HepG2 (cell line): Measurements from ENCODE around the gene VARS1. TPM values are rescaled to one million over a fixed set of nuclear protein-coding genes. Genes with fewer than 3 reads are reported as not detected.

Experiments
- BRD4 ChIP-seq: sonication (generic); formaldehyde crosslinking; IDR thresholded peaks from 2 replicates; pipeline ENCODE4 v1.4.0; 2020; ENCODE audit warnings: missing genetic modification reagents
- EHMT2 ChIP-seq: fragments of 200-600 bp; sonication (generic); IDR thresholded peaks from 2 replicates; pipeline ENCODE4 v1.7.0; 2017; ENCODE audit warnings: antibody characterized with exemption, low read depth, low read length, borderline replicate concordance
- ISX ChIP-seq: sonication (generic); formaldehyde crosslinking; conservative IDR thresholded peaks from 2 replicates; pipeline ENCODE4 v1.5.0; 2020; ENCODE audit warnings: missing genetic modification reagents
- JARID2 ChIP-seq: sonication (generic); formaldehyde crosslinking; IDR thresholded peaks from 2 replicates; pipeline ENCODE4 v1.8.1; 2023; ENCODE audit warnings: missing genetic modification reagents, inconsistent platforms; ENCODE audit not compliant: insufficient replicate concordance
- JUND ChIP-seq: sonication (generic); formaldehyde crosslinking; IDR thresholded peaks from 2 replicates; pipeline ENCODE4 v1.8.0; 2022; ENCODE audit warnings: mild to moderate bottlenecking, missing genetic modification reagents
- KDM2A ChIP-seq: sonication (generic); formaldehyde crosslinking; IDR thresholded peaks from 2 replicates; pipeline ENCODE4 v1.4.0; 2020; ENCODE audit warnings: low read depth, missing genetic modification reagents, borderline replicate concordance
- PAWR ChIP-seq: sonication (generic); formaldehyde crosslinking; IDR thresholded peaks from 2 replicates; pipeline ENCODE4 v1.4.0; 2020; ENCODE audit warnings: missing genetic modification reagents, mild to moderate bottlenecking, borderline replicate concordance
- POGK ChIP-seq: sonication (generic); formaldehyde crosslinking; conservative IDR thresholded peaks from 2 replicates; pipeline ENCODE4 v1.8.0; 2022; ENCODE audit warnings: mild to moderate bottlenecking, moderate library complexity, missing genetic modification reagents
- PPARG ChIP-seq: conservative IDR thresholded peaks from 2 replicates; pipeline ENCODE4 v1.6.1; 2016; ENCODE audit warnings: missing biosample characterization, missing genetic modification reagents
- PRDM15 ChIP-seq: sonication (generic); formaldehyde crosslinking; IDR thresholded peaks from 2 replicates; pipeline ENCODE4 v1.4.0; 2020; ENCODE audit warnings: missing genetic modification reagents
- SPEN ChIP-seq: sonication (generic); formaldehyde crosslinking; IDR thresholded peaks from 2 replicates; pipeline ENCODE4 v1.5.1; 2020; ENCODE audit warnings: low read depth, mild to moderate bottlenecking, missing genetic modification reagents
- ZBTB49 ChIP-seq: sonication (generic); formaldehyde crosslinking; IDR thresholded peaks from 2 replicates; pipeline ENCODE4 v1.4.0; 2020; ENCODE audit warnings: missing genetic modification reagents, borderline replicate concordance
- ZFP62 ChIP-seq: sonication (generic); formaldehyde crosslinking; IDR thresholded peaks from 2 replicates; pipeline ENCODE4 v1.4.0; 2020; ENCODE audit warnings: missing genetic modification reagents
- ZFYVE20 ChIP-seq: sonication (generic); formaldehyde crosslinking; IDR thresholded peaks from 2 replicates; pipeline ENCODE4 v1.8.0; 2023; ENCODE audit warnings: low read depth, mild to moderate bottlenecking, moderate library complexity, missing genetic modification reagents, borderline replicate concordance
- ZNF180 ChIP-seq: sonication (generic); formaldehyde crosslinking; IDR thresholded peaks from 2 replicates; pipeline ENCODE4 v1.4.0; 2020; ENCODE audit warnings: low read depth, missing genetic modification reagents, borderline replicate concordance
- polyA plus RNA-seq, 8 experiments: library from polyadenylated mRNA; depleted of rRNA in 3 of 8; stranded (reverse) in 7 of 8; unstranded in 1 of 8; fragments of >200 nt; fragmentation: Illumina TruSeq in 4 of 8; extraction: Trizol in 4 of 8; gene quantifications; 2 replicates each; pipeline versions ENCODE4 v1.2.1 to v1.2.3, GENCODE V29; 2011 to 2016; ENCODE audit warnings: low read depth in 4 of 8, missing spikeins in 1 of 8, mixed read lengths in 1 of 8; ENCODE audit not compliant: insufficient read depth in 1 of 8
- total RNA-seq, 5 experiments: library from RNA; depleted of rRNA; stranded (reverse); fragments of >200 nt; fragmentation: Illumina TruSeq; extraction: Trizol; gene quantifications; 2 replicates each; pipeline ENCODE4 v1.2.3, GENCODE V29; 2016; ENCODE audit warnings: low read depth in 1 of 5

The VARS1 gene
- total and polyA plus RNA-seq, 2 of the 13 experiments (the other 11 are each of a cell fraction or from before 2014, with no cell fraction given), result 14.7 to 56.1 TPM

- TF ChIP-seq PRDM15 (CRISPR knock-in tag) (peak; percentile 62), ZFYVE20 (CRISPR knock-in tag) (peak; percentile 86; the same call in 1 of the 2 replicates), ISX (CRISPR knock-in tag) (peak; percentile 64), PAWR (CRISPR knock-in tag) (no peak), ZNF180 (CRISPR knock-in tag) (0 out of 2 replicates have a peak, but pooled peaks have one; percentile 39), PPARG (CRISPR knock-in tag) (no peak; the same call in none of the 2 replicates), KDM2A (peak; percentile 65), EHMT2 (no peak), JARID2 (peak; percentile 92), JUND (CRISPR knock-in tag) (peak; percentile 60), ZBTB49 (CRISPR knock-in tag) (peak; percentile 73), SPEN (CRISPR knock-in tag) (peak; percentile 95), ZFP62 (CRISPR knock-in tag) (no peak; the same call in 1 of the 2 replicates), BRD4 (peak; percentile 82), POGK (CRISPR knock-in tag) (peak; percentile 71)
These were observed 39.1 kb upstream of the VARS1 start (continued) for GRCh38 chr6:31834367-31835250.
